Measurements from ENCODE around the gene CCSER1.

CCSER1 gene

DNA sequence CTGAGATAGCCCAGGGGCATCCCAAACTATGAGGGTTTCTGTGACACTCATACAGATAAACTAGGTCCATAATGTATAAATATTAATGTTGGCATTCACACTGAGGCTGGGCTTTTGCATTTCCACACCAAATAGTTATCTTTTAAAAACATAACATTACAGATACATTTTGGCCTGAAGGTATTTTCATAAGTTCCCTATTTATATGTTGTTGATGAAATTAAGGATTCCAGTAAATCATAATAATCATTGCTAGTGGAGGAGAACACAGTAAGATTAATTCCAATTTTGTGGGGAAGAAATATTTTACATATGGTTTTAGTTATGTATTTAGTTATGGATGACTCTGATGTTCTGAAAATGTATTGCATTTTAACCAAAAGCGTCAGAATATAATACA lies 479.6 kb downstream of the CCSER1 start:
- no peak for TF ChIP-seq EZH2phosphoT487 (IDR thresholded peaks at IDR 0.05; ENCODE audit: borderline replicate concordance, low read length)
- no peak for TF ChIP-seq CTCF (IDR thresholded peaks at IDR 0.05; ENCODE audit: low read depth, low read length, poor library complexity, severe bottlenecking)
- Histone ChIP-seq H3K4me1 (ENCODE audit: control insufficient read depth, low read length) (no peaks in the 10 kb centered on the region), H4K20me1 (ENCODE audit: control insufficient read depth, insufficient read depth, low read depth, low read length) (no peaks in the 10 kb centered on the region), H3K9me3 (ENCODE audit: control insufficient read depth, insufficient read depth, low read length) (no peaks in the 10 kb centered on the region), H3K27me3 (ENCODE audit: control insufficient read depth, low read length) (no peaks in the 10 kb centered on the region), H3K79me2 (ENCODE audit: control insufficient read depth, low read length) (no peaks in the 10 kb centered on the region), H3K27ac (ENCODE audit: low read depth, low read length) (no peak overlapping the region), H3K4me3 (ENCODE audit: low read length) (no peak overlapping the region), H3K36me3 (ENCODE audit: control insufficient read depth, low read length) (no peaks in the 10 kb centered on the region), H3K9me2 (replicated peaks; ENCODE audit: control insufficient read depth, low read length) (no peaks in the 10 kb centered on the region; the same call in 1 of the 2 replicates), H3F3A (ENCODE audit: control insufficient read depth, insufficient read depth) (no peaks in the 10 kb centered on the region), H3K4me2 (ENCODE audit: low read length) (no peak overlapping the region)

DNA sequence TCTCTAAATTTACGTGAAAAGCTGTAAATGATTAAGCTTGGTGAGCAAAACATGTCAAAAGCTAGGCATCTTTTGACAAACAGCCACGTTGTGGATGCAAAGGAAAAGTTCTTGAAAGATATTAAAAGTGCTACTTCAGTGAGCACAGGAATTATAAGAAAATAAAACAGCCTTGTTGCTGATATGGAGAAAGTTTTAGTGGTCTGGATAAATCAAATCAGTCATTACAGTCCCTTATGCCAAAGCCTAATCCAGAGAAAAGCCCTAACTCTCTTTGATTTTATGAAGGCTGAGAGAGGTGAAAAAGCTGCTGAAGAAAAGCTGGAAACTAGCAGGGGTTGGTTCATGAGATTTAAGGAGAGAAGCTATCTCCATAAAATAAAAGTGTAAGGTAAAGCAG lies 487.2 kb downstream of the CCSER1 start:
- no peak for TF ChIP-seq EZH2phosphoT487 (IDR thresholded peaks at IDR 0.05; ENCODE audit: borderline replicate concordance, low read length)
- no peak for TF ChIP-seq CTCF (IDR thresholded peaks at IDR 0.05; ENCODE audit: low read depth, low read length, poor library complexity, severe bottlenecking)
- Histone ChIP-seq H3F3A (ENCODE audit: control insufficient read depth, insufficient read depth) (no peaks in the 10 kb centered on the region), H4K20me1 (ENCODE audit: control insufficient read depth, insufficient read depth, low read depth, low read length) (no peaks in the 10 kb centered on the region), H3K9me2 (replicated peaks; ENCODE audit: control insufficient read depth, low read length) (no peaks in the 10 kb centered on the region), H3K27me3 (ENCODE audit: control insufficient read depth, low read length) (no peaks in the 10 kb centered on the region), H3K4me3 (ENCODE audit: low read length) (no peak overlapping the region), H3K9me3 (ENCODE audit: control insufficient read depth, insufficient read depth, low read length) (no peaks in the 10 kb centered on the region), H3K4me1 (ENCODE audit: control insufficient read depth, low read length) (no peaks in the 10 kb centered on the region), H3K36me3 (ENCODE audit: control insufficient read depth, low read length) (no peaks in the 10 kb centered on the region), H3K27ac (ENCODE audit: low read depth, low read length) (no peak overlapping the region), H3K79me2 (ENCODE audit: control insufficient read depth, low read length) (no peaks in the 10 kb centered on the region), H3K4me2 (ENCODE audit: low read length) (no peak overlapping the region)

- Histone ChIP-seq H3K4me1 (ENCODE audit: control insufficient read depth, low read length) (no peaks in the 10 kb centered on the region), H3F3A (ENCODE audit: control insufficient read depth, insufficient read depth) (no peaks in the 10 kb centered on the region), H3K36me3 (ENCODE audit: control insufficient read depth, low read length) (no peaks in the 10 kb centered on the region), H3K4me3 (ENCODE audit: low read length) (no peak overlapping the region), H3K9me2 (replicated peaks; ENCODE audit: control insufficient read depth, low read length) (no peaks in the 10 kb centered on the region), H3K9me3 (ENCODE audit: control insufficient read depth, insufficient read depth, low read length) (no peaks in the 10 kb centered on the region), H4K20me1 (ENCODE audit: control insufficient read depth, insufficient read depth, low read depth, low read length) (no peaks in the 10 kb centered on the region), H3K79me2 (ENCODE audit: control insufficient read depth, low read length) (no peaks in the 10 kb centered on the region), H3K27me3 (ENCODE audit: control insufficient read depth, low read length) (no peaks in the 10 kb centered on the region), H3K27ac (ENCODE audit: low read depth, low read length) (no peak overlapping the region), H3K4me2 (ENCODE audit: low read length) (no peak overlapping the region)
- TF ChIP-seq CTCF (IDR thresholded peaks at IDR 0.05; ENCODE audit: low read depth, low read length, poor library complexity, severe bottlenecking): no peak
These were observed 493.9 kb downstream of the CCSER1 start for GRCh38 chr4:90621080-90621479.

DNA sequence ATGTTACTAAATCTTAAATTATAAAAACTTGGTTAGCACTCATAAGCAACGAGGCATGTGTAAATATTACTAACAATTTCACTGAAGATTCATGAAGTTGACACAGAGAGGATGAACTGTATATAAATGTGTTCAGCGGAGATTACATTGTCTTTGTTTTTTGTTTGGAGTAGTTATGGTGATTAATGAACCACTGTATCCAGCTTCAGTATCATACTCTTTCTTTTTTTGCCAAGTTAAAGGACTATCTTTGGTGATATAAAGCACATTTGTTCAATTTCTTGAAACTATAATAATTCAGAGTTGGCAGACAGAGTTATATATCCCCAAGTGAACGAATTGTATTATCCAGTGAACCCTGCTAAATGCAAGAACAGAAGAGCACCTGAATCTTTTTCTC lies 497.6 kb downstream of the CCSER1 start:
- Histone ChIP-seq H3K9me2 (replicated peaks; ENCODE audit: control insufficient read depth, low read length) (no peaks in the 10 kb centered on the region), H3K79me2 (ENCODE audit: control insufficient read depth, low read length) (no peaks in the 10 kb centered on the region), H3K9me3 (ENCODE audit: control insufficient read depth, insufficient read depth, low read length) (no peaks in the 10 kb centered on the region), H3K4me2 (ENCODE audit: low read length) (no peak overlapping the region), H4K20me1 (ENCODE audit: control insufficient read depth, insufficient read depth, low read depth, low read length) (no peaks in the 10 kb centered on the region), H3K4me1 (ENCODE audit: control insufficient read depth, low read length) (no peaks in the 10 kb centered on the region), H3K4me3 (ENCODE audit: low read length) (no peak overlapping the region), H3K36me3 (ENCODE audit: control insufficient read depth, low read length) (no peaks in the 10 kb centered on the region), H3F3A (ENCODE audit: control insufficient read depth, insufficient read depth) (no peaks in the 10 kb centered on the region), H3K27me3 (ENCODE audit: control insufficient read depth, low read length) (no peaks in the 10 kb centered on the region), H3K27ac (ENCODE audit: low read depth, low read length) (no peak overlapping the region)
- TF ChIP-seq CTCF (IDR thresholded peaks at IDR 0.05; ENCODE audit: low read depth, low read length, poor library complexity, severe bottlenecking) (no peak), EZH2phosphoT487 (IDR thresholded peaks at IDR 0.05; ENCODE audit: borderline replicate concordance, low read length) (no peak)
